ENCODE results near the gene MARCHF3.

MARCHF3 gene

DNA sequence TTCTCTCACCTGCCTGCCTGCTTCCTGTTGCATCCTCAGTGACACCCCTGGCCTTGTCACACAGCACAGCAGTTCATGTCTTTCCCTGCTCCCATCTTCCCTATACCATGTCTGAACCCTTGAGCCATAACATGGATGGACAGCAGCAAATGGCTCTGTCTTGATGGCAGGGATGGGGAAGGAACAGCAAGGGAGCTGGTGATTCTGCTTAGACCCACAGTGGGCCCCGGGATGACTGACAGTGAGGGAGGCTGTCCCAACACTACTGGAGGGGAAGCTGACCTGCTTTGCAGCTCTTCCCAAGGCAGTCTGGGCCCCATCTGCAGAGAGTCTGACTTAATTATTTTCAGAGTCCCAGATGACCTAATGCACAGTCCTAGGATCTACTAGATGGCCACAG is 48.2 kb downstream of the MARCHF3 start:
- DNase-seq, result no peak

DNA sequence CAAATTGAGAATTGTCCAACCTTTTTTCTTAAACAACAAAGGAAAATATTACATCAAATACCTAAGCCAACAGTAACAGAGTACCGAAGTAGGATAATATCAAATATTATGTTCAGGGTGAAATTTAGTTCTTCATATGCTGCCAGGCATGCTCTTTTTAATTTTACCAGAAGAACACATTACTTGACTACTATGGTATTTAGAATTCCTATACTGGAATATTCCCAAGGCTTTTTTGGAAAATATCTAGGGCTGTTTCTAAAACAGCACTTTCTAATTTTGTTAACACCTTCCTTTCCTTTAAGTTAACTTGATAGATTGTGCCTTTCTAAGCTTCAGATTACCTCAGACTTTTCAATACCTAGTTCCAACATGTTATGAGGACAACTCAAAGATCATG is 48.7 kb downstream of the MARCHF3 start:
- DNase-seq, result no peak

GRCh38 chr5:126981222-126981621 is 49.1 kb downstream of the MARCHF3 start:
- DNase-seq, result no peak

GRCh38 chr5:126978258-126978657 is 52.1 kb downstream of the MARCHF3 start:
- no peak for DNase-seq

DNA sequence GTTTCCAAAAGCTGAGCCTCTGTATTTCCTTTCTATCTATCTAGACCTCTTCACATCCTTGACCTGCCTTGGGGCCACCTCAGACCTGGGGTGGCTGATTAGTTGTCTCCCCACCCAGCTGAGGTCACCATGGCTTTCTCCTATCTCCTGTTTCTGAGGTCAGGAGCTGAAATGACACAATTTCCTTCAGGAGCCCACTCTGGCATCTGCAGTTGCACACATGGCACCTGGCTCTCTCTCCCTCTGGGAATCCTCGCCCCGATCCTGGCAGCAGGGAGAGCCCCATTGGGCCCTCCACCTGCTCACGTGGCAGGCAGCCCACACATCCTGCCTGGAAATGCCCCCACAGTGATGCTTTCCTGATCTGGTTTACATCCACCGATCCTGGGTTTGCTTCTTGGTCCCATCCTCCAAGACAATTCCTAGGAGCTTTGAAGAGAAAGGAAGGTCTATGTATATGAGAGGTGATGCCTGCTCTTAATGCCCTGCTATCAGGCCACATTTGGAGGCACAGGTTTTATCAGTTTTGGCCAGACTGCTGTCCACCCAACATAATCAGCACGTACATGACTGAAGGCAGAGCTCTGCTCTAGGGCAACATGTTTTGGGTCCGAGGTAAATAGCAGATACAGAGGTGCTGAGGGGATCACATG is 53.7 kb downstream of the MARCHF3 start:
- no peak for DNase-seq

- DNase-seq, result no peak
Measured at GRCh38 chr5:126975796-126976195, 54.6 kb downstream of the MARCHF3 start.

DNA sequence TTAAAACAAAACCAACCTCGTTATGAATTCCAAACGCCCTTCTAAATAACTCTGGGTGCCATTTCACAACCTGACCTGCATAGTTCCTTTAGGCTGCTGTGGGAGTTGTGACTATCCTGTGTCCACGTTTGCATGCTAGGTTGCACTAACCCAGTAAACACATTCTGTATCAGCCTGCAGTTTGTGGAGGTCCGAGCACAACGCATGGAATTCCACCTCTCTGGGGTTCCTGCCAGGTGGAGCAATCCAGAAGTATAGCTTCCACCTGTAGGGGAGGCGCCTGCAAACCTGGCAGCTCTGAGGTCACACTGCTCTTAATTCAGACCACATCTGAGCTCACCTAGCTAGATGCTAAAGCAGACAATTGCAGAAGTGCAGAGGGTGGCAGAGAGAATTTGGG is 57.2 kb downstream of the MARCHF3 start:
- DNase-seq, result no peak

DNA sequence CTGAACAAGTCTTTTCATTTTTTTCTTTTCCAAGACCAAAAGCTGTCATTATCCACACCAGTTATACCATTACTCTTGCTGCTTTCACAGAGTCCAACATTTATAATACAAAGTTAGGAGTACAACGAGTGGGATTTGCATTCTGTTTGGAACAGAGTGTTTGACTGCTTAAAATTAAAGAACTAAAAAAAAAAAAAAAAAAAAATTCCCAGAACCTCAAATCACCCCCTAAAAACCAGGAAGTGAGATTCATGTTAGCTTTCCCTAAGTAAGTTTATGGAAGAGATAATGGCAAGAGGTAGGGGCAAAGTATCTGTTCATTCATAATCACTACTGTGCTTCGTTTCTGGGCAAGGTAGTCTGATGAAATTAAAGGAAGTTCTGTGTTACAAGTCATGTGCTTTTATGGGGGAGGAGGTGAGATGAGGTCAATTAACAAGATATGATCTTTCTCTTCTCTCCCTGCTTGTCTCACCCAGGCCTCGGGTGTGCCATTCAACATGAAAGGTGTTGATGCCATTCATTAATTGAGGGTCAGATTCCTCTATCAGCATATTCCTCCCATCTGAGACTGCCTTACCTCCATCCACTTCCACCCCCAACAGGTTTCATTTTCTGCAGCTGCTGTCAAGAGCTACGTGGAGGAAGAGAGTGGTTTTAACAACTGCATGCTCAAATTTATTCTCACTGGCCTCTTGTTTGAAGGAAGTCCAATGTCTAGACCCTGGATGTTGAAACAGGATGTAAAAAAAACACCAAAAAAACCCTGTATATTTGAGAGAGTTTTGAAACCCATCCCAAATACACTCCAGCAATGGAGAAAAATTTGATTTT is 58.1 kb downstream of the MARCHF3 start:
- DNase-seq, result no peak

GRCh38 chr5:126971455-126972031 is 58.8 kb downstream of the MARCHF3 start:
- DNase-seq, result no peak

GRCh38 chr5:126970517-126971017 is 59.8 kb downstream of the MARCHF3 start:
- no peak for DNase-seq

- no peak for DNase-seq
Measured at GRCh38 chr5:126969548-126969947, 60.8 kb downstream of the MARCHF3 start.

DNA sequence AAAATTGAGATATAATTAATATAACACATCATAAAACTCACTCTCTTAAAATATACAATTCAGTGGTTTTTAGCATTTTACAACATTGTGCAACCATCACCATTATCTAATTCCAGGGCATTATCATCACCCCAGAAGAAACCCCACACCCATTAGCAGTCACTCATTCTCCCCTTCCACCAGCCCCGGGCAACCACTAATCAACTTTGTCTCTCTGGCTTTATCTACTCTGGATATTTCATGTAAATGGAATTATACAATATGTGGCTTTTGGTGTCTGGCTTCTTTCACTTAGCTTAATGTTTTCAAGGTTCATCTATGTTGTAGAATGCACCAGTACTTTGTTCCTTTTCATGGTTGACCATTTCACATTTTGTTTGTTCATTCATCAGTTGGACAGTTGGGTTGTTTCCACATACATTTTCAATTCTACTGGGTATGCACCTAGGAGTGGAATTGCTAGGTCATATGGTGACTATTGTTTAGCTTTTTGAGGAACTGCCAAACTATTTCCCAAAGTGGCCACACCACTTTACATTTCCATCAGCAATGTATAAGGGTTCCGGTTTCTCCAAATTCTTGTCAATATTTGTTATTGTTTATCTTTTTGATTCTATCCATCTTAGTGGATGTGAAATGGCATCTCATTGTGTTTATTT is 62.4 kb downstream of the MARCHF3 start:
- DNase-seq, result no peak

GRCh38 chr5:126965487-126965886 is 64.9 kb downstream of the MARCHF3 start:
- DNase-seq, result no peak

DNA sequence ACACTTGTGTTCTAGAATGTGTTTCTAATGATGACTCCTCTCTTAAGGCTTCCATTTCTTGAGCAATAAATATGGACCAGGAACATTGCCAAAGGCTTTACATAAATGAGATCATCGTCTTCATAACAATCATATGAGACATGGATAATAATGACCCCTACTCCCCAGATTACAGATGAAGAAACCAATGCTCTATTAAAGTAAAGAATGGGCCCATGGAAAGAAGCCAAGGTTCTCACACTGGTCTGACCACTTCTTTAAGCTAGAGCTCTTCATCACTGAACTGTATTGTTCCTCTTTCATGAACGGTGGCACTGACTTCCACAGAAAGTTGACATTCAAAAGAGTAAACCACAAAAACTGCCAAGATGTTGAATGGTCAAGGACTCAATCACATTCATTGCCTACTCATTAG is 65.3 kb downstream of the MARCHF3 start:
- no peak for DNase-seq

GRCh38 chr5:126963822-126964375 is 66.5 kb downstream of the MARCHF3 start:
- DNase-seq, result no peak

GRCh38 chr5:126961702-126962101 is 68.7 kb downstream of the MARCHF3 start:
- no peak for DNase-seq

GRCh38 chr5:126961128-126961527 is 69.2 kb downstream of the MARCHF3 start:
- no peak for DNase-seq

DNA sequence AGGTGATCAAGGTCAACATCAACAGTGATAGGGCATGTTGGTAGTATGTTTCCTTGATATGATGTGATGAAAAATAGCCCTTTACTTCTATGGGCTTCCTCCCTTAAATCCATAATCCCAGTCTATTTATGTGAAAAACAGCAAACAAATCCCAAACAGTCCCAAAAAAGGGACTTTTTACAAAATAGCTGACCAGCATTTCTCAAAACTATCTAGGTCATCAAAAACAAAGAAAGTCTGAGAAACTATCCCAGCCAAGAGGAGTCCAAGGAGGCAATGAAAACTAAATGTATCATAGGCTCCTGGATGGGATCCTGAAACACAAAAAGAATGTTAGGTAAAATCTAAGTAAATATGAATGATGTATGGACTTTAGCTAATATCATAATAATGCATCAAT is 71.2 kb downstream of the MARCHF3 start:
- DNase-seq, result no peak

DNA sequence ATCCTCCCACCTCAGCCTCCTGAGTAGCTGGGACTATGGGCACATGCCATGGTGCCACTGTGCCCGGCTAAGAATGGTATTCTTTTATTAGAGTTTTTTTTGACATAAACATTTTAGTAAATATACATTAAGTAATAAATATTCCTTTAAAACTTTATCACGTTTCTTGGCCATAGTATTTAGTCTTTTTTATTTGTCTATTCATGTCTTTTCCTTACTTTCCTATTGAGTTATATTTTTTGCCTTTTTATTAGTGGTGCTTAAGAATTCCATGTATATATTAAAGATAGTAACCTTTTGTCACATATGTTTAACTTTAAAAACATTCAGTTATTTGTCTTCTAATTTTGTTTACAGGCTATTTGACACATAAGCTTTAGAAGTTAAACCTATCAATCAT is 73.4 kb downstream of the MARCHF3 start:
- no peak for DNase-seq

- DNase-seq, result no peak
Measured at GRCh38 chr5:126954981-126955380, 75.4 kb downstream of the MARCHF3 start.

- DNase-seq, result no peak
Measured at GRCh38 chr5:126953640-126954039, 76.7 kb downstream of the MARCHF3 start.

GRCh38 chr5:126949475-126949874 is 80.9 kb downstream of the MARCHF3 start:
- DNase-seq, result no peak

DNA sequence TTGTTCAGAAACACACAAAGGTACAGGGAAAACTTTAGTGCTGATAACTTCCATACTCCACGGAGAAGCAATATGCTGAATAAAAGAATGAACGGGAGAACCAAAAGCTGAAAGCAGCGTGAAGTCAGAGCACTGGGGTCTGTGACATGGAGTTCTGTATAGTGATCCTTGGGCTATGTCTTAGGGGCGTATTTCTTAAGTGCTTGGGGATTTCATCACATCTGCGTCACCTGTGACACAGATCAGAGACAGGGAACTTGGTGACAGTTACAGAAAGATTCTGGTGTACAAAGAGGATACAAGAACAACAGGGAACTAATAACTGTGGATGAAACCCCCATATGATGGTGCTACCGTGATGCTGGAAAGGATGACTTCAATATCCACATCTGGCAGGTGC is 81.9 kb downstream of the MARCHF3 start:
- DNase-seq, result no peak

Data from femur (tissue), 1 donor.